Measurements from ENCODE around the gene P2RY10.
"Not testable (repeated sequence)": the region's sequence is repeated elsewhere in the genome, so short reads cannot be mapped to it uniquely, and the experiment has no call there.

The P2RY10 gene

DNA sequence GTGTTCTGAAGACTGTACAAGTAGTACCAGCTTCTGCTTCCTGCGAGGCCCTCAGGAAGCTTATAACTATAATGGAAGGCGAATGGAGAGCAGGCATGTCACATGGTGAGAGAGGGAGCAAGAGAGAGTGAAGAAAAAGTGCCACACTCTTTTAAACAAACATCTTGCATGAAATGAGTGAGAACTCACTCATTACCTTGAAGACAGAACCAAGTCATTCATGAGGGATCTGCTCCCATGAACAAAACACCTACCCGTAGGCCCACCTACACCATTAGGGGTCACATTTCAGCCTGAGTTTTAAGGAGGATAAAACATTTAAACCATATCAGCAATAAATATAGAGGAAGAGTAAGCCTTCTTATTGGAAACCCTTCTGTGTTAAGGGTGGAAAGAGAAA, 19.4 kb downstream of the P2RY10 start:
- no peak for DNase-seq (ENCODE audit: extremely low read depth, low read depth)
- no peak overlapping the region for H3K4me3 ChIP-seq (replicated peaks; ENCODE audit: low read depth, low read length)
- TF ChIP-seq, protein P1, sequence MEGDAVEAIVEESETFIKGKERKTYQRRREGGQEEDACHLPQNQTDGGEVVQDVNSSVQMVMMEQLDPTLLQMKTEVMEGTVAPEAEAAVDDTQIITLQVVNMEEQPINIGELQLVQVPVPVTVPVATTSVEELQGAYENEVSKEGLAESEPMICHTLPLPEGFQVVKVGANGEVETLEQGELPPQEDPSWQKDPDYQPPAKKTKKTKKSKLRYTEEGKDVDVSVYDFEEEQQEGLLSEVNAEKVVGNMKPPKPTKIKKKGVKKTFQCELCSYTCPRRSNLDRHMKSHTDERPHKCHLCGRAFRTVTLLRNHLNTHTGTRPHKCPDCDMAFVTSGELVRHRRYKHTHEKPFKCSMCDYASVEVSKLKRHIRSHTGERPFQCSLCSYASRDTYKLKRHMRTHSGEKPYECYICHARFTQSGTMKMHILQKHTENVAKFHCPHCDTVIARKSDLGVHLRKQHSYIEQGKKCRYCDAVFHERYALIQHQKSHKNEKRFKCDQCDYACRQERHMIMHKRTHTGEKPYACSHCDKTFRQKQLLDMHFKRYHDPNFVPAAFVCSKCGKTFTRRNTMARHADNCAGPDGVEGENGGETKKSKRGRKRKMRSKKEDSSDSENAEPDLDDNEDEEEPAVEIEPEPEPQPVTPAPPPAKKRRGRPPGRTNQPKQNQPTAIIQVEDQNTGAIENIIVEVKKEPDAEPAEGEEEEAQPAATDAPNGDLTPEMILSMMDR (IDR thresholded peaks at IDR 0.05; ENCODE audit: low read depth, low read length, missing control alignments), result no peak

DNA sequence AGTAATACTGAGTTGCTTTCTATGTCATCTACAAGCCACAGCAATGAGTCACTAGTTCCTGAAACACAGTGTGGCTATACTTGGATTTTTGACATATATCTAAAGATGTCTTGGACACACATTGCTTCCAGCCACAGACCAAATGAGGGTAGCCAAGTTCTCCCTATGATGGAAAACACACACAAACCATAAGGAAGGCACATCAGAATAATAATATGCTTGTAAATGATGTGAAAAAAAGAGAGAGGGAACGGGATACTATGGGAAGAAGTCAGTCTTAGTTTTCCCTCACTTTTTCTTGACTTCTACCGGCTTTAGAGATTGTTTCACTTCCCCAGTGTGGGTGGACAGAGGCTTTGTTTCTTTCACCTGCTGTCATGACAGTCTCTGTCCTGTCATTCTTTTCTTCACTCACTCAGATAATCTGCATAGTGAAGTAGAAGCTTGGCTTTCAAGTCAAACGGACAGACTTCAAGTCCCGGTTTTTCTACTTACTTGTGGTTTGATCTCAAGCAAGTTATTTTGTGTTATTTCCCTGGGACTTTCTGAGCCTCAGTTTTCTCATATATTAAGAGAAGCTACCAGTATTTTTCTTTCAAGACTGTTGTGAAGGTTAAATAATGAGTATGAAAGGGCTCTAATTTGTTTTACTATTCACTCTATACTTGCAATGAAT, 34.7 kb downstream of the P2RY10 start:
- no peak overlapping the region for H3K4me3 ChIP-seq (replicated peaks; ENCODE audit: low read depth, low read length)
- TF ChIP-seq, protein P1 (IDR thresholded peaks at IDR 0.05; ENCODE audit: low read depth, low read length, missing control alignments), result no peak
- DNase-seq (ENCODE audit: extremely low read depth, low read depth), result no peak

DNA sequence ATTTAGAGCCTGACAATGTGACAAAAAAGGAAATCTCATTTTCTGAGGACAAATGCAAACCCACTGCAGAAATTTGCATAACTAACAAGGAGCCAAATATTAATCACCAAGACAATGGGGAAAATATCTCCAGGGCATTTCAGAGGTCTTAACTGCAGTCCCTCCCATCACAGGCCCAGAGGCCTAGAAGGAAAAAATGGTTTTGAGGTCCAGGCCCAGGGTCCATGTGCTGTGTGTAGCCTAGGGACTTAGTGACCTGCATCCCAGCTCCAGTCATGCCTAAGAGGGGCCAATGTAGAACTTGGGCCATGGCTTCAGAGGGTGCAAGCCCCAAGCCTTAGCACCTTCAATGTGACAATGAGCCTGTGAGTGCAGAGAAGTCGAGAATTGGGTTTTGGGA, 44.2 kb downstream of the P2RY10 start:
- TF ChIP-seq, protein P1 (IDR thresholded peaks at IDR 0.05; ENCODE audit: low read depth, low read length, missing control alignments), result no peak
- no peak for DNase-seq (ENCODE audit: extremely low read depth, low read depth)
- H3K4me3 ChIP-seq (replicated peaks; ENCODE audit: low read depth, low read length), result no peak overlapping the region

DNA sequence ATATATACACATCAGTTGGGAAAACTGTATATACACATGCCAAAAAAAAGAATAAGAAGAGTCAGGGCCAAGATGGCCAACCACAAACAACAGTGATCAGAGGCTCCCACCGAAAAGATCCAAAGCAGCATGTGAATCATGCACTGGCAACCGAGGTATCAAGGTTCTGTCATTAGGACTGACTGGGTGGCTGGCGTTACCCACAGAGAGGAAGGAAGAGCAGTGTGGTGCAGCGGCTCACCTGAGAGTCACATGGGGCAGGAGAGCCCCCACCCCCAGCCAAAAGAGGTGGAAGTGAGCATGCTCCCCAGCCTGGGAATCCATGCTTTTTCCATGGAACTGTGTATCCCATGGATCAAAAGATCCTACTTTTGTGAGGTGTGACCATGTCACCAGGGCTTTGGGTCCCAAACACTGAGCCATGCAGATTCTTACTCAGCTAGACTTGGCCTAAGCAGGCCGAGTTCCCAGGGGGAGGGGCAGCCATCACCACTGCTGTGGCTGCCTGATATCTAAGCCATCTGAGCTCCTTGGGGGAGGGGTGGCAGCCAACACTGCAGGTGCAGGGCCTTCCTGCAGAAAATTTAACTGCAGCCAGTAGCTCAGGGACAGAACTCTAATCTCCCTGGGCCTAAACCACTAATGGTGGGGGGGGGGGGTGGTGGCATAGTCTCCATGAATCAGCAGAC, 52.8 kb downstream of the P2RY10 start:
- H3K4me3 ChIP-seq (replicated peaks; ENCODE audit: low read depth, low read length), result no peak overlapping the region
- DNase-seq (ENCODE audit: extremely low read depth, low read depth), result no peak
- TF ChIP-seq, protein P1 (IDR thresholded peaks at IDR 0.05; ENCODE audit: low read depth, low read length, missing control alignments), result no peak

DNA sequence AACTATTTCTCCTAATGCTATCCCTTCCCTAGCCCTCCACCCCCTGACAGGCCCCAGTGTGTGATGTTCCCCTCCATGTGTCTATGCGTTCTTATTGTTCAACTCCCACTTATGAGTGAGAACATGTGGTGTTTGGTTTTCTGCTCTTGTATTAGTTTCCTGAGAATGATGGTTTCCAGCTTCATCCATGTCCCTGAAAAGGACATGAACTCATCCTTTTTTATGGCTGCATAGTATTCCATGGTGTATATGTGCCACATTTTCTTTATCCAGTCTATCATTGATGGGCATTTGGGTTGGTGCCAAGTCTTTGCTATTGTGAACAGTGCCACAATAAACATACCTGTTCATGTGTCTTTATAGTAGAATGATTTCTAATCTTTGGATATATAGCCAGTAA, 62.3 kb downstream of the P2RY10 start:
- not testable (repeated sequence) for H3K4me3 ChIP-seq (replicated peaks; ENCODE audit: low read depth, low read length); DNase-seq (ENCODE audit: extremely low read depth, low read depth)
